AG08395 (cell line): ENCODE results near the gene FGF7.
A peak's percentile ranks its signal among the peaks of the same experiment; 100 is the strongest.
"Not testable (repeated sequence)": the region's sequence is repeated elsewhere in the genome, so short reads cannot be mapped to it uniquely, and the experiment has no call there.

Experiments
- DNase-seq: peaks from one replicate; pipeline ENCODE4 v3.0.0; 2012; ENCODE audit warnings: mixed read lengths, low spot score

The FGF7 gene

DNA sequence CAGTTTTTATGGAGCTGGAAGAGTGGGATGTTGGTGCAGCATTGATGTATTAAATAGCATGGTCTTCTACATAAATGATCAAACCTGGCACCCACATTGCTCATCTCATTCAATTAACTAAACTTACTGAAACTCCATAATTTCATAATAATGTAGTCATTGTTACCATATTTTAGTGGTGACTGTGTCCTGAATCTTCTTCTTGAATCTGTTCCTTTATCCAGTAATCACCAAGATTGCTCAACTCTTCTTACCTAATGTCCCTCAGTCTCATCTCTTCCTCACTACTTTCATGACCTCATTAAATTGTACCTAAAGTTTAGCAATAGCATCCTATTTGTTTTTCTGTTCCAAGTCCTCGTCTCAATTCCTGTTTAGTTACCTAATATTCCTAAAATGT, 69.8 kb downstream of the FGF7 start:
- DNase-seq: peak; percentile 54

DNA sequence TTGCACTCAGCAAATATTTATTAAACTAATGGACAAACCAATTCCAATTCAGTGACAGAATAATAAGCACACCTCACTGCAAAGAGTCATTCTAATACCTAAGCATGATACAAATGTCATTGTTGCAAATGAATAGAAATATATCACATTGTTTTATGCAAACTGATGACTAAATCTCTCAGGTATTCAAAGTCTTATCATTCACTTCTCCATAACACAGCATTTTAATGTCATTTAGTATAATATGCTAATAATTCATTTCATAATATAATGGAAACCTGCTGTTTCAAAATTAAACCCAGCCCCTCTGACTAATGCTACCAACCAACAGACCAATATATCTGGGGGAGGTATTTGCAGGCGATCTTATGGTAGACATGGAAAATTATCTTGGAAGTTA, 71.8 kb downstream of the FGF7 start:
- no peak for DNase-seq

DNA sequence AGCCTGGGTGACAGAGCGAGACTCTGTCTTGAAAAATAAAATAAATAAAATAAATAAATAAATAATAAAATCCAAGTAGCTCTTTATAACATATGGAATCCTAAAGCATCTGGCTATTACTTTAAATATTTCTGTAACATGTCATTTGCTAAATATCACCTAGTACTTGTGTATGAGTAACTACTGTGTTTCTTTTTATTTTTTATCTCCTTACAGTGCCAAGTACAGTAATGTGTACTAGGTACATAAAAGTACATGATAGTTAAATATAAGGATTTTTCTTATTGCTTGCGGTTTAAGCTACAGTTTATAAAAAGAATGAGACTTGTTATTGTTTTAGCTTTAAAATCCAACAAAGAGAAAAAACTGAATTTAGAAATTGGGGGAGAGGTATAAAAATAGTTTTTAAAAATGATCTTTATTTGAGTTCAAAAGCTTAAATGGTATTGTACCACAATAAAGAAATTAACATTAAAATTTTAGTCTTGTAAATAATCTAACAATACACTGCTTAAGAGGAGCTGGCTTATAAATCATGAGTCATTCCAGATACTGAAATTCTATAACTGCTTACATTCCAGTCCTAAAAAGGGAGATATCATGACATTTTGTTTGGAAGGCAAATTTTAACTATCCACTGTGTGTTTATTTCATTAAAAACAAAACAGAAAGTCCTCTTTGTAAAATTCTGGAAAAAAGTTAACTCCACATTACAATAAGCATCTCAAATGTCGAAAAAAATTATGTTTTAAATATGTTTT, 73.1 kb downstream of the FGF7 start:
- peak; percentile 19 for DNase-seq

DNA sequence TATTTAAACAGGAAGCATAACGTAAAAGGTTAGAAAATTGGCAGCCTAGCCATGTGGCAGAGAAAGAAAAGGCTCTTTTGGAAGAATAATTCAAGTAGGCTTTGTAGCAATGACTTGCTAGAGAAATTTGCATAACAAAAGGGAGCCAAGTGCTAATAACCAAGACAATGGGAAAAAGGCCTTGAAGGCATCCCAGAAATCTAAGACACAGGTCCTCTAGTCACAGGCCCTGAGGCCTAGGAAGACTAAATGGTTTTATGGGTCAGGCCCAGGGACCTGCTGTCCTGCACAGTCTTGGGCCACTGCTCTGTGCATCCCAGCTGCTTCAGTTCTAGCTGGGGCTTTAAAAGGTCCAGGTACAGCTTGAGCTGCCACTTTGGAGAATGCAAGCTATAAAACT, 78.5 kb downstream of the FGF7 start:
- DNase-seq: no peak

DNA sequence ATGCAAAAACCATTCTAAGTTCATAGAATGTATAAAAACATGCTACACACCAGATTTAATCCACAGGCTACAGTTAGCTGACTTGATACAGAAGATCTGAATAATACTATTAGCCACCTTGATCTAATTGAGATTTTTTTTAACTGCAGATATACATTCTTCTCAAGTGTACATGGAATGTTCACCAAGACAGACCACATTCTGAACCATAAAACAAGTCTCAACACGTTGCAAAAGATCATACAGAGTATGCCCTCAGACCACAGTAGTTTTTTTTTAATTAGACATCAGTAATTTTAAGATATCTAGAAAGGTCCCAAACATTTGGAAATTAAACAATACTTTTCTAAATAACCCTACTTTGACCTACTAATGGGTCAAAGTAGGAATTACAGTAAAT, 83.3 kb downstream of the FGF7 start:
- DNase-seq: no peak

DNA sequence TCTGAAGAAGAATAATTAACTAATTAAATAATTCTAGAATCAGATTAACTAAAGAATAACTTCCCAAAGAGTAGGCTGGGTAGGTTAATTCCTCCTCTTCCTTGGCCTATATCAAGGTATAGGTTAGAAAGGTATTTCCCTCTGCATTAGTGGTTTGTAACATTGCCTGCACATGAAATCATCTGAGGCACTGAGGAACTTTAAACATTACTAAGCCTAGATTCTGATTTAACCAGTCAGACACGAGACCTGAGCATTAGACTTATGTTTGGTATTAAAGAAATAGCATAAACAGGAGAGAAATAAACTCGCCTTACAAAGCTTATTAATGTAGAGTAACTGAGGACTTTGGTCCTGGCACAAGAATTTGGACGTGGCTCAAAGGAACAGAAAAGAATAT, 84.2 kb downstream of the FGF7 start:
- DNase-seq: no peak

DNA sequence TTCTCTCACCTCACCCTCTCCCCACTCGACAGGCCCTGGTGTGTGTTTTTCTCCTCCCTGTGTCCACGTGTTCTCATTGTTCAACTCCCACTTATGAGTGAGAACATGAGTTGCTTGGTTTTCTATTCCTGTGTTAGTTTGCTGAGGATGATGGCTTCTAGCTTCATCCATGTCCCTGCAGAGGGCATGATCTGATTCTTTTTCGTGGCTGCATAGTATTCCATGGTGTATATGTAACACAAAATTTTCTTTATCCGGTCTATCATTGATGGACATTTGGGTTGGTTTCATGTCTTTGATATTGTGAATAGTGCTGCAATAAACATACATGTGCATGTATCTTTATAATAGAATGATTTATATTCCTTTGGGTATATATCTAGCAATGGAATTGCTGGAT, 89.7 kb downstream of the FGF7 start:
- not testable (repeated sequence) for DNase-seq

DNA sequence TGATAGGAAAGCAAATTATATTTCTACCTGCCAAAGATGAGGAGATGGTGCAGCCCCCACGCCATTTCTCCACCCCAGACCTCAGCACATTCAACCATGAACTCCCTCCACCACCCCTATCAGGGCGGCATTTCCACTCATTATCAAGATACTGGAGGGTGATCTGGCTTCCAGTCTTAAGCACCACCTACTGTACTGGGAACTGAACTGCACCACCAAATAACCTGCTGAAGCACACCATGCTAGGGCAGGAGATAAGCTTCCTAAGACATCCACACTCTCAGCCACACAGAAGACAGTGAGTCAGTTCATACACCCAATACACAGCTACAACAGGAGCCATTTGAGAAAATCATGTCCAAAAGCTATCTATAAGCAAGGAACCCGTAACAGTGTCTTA, 98.8 kb downstream of the FGF7 start:
- no peak for DNase-seq

DNA sequence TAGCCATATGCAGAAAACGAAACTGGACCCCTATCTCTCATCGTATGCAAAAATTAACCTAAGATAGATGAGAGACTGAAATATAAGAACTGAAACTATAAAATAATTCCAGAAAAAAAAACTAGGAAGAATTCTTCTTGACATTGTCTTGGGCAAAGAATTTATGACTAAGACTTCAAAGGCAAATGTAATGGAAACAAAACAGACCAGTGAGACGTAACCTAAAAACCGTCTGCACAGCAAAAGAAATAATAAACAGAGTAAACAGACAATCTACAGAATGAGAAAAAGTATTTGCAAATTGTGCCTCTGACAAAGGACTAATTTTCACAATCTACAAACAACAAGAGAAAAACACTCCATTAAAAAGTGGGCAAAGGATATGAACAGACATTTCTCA, 105.2 kb downstream of the FGF7 start:
- no peak for DNase-seq

DNA sequence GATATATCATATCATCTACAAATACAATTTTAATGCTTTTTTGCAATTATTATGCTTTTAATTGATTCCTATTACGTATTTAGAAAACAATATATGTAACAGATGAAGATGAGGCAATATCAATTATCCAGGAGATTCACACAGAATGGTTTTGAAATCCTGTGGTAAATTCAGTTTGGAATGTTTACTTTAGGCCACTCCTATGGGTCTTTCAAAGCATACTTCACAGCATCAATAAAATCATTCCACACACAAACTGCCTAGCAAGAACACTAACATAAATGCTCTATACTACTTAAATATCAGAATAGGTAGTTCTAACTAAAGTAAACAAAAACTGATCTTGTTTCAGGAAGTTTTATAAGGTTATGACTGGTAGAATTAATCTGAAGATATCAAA, 107.0 kb downstream of the FGF7 start:
- no peak for DNase-seq
